Fibroblast of lung (primary cell): ENCODE data around the gene OR10P1. TPM values are rescaled to one million over a fixed set of nuclear protein-coding genes. Genes with fewer than 3 reads are reported as not detected.
"Not testable (repeated sequence)": the region's sequence is repeated elsewhere in the genome, so short reads cannot be mapped to it uniquely, and the experiment has no call there.

Source experiments
- DNase-seq, 2 donors: peaks; one replicate each; pipeline versions ENCODE4 v3.0.0 to v3.0.0-alpha.2; 2010; ENCODE audit warnings: low read depth in 2 of 2
- H2AFZ ChIP-seq: 2 replicates; pipeline ENCODE4 v1.5.1; 2012; ENCODE audit warnings: low read length, control low read depth, inconsistent platforms
- H3K27ac ChIP-seq: 2 replicates; pipeline ENCODE4 v1.5.1; 2011; ENCODE audit warnings: low read length, control low read depth; ENCODE audit not compliant: insufficient read depth
- H3K27me3 ChIP-seq: 2 replicates; pipeline ENCODE4 v1.5.1; 2011; ENCODE audit warnings: mild to moderate bottlenecking, low read length; ENCODE audit not compliant: control insufficient read depth, insufficient read depth
- H3K36me3 ChIP-seq: 2 replicates; pipeline ENCODE4 v1.5.1; 2011; ENCODE audit warnings: low read length; ENCODE audit not compliant: control insufficient read depth, insufficient read depth
- H3K4me1 ChIP-seq: 2 replicates; pipeline ENCODE4 v1.5.1; 2011; ENCODE audit warnings: low read length; ENCODE audit not compliant: control insufficient read depth, insufficient read depth; ENCODE audit errors: extremely low read depth
- H3K4me2 ChIP-seq: 2 replicates; pipeline ENCODE4 v1.5.1; 2011; ENCODE audit warnings: low read length, control low read depth; ENCODE audit not compliant: insufficient read depth; ENCODE audit errors: extremely low read depth
- H3K4me3 ChIP-seq, 4 experiments: fragments of 200-600 bp in 1 of 4; sonication (generic) in 1 of 4; replicated peaks in 1 of 4; 2 replicates each; pipeline ENCODE4 v1.5.1; 2011 to 2016; ENCODE audit warnings: low read length in 4 of 4, low read depth in 3 of 4, mild to moderate bottlenecking in 3 of 4, control low read depth in 2 of 4, inconsistent platforms in 1 of 4, mixed read lengths in 1 of 4; ENCODE audit not compliant: insufficient read depth in 1 of 4; ENCODE audit errors: control extremely low read depth in 1 of 4
- H3K79me2 ChIP-seq: 2 replicates; pipeline ENCODE4 v1.5.1; 2012; ENCODE audit warnings: mild to moderate bottlenecking, low read length, inconsistent platforms; ENCODE audit not compliant: control insufficient read depth, insufficient read depth
- H3K9ac ChIP-seq: 2 replicates; pipeline ENCODE4 v1.5.1; 2011; ENCODE audit warnings: mild to moderate bottlenecking, low read length, control low read depth; ENCODE audit not compliant: insufficient read depth
- H3K9me3 ChIP-seq: 2 replicates; pipeline ENCODE4 v1.5.1; 2012; ENCODE audit warnings: low read depth, low read length; ENCODE audit not compliant: control insufficient read depth, insufficient read depth
- H4K20me1 ChIP-seq: 2 replicates; pipeline ENCODE4 v1.5.1; 2011; ENCODE audit warnings: low read length; ENCODE audit not compliant: control insufficient read depth, insufficient read depth; ENCODE audit errors: extremely low read depth
- EZH2 ChIP-seq: IDR thresholded peaks from 2 replicates; pipeline ENCODE4 v1.5.1; 2012; ENCODE audit warnings: low read length, control low read depth, mild to moderate bottlenecking; ENCODE audit errors: missing control alignments
- polyA plus RNA-seq, 2 donors: library from polyadenylated mRNA; depleted of rRNA in 1 of 2; stranded (reverse) in 1 of 2; unstranded in 1 of 2; fragments of >200 nt; gene quantifications; 2 replicates each; pipeline ENCODE4 v1.2.1, GENCODE V29; 2011 to 2012; ENCODE audit warnings: missing spikeins in 1 of 2
- total RNA-seq: library from RNA; depleted of rRNA; stranded (reverse); fragments of >200 nt; gene quantifications from 2 replicates; pipeline ENCODE4 v1.2.1, GENCODE V29; 2014
- TF ChIP-seq, protein P1 (sequence below), 2 donors: IDR thresholded peaks in 1 of 2; conservative IDR thresholded peaks in 1 of 2; 1 replicate in 1 of 2; 2 replicates in 1 of 2; pipeline ENCODE4 v1.5.1; 2011 to 2012; ENCODE audit warnings: low read length in 2 of 2, control low read depth in 1 of 2, inconsistent platforms in 1 of 2, low read depth in 1 of 2, mild to moderate bottlenecking in 1 of 2

Gene OR10P1
- total and polyA plus RNA-seq, 2 donors (not counting 1 experiment from before 2014, with no cell fraction given) = not detected

DNA sequence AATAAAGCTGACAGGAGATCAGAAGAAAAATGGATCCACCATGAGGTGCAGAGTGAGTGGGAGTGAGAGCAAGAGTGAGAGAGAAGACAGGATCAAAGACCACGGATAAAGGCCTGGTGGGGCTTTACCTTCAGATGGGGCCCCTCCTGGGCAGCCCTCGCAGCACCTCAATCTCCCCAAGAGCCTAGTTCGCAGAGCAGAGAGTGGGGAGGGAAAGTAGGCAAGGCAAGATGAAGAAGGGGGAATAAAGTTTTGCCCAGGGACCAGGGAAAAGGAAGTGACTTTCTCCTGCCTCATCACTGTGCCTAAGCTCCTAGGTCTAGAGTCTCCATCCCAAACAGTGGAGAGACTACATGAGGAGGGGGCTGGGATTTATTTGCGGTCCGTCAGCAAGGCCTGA is 10.3 kb downstream of the OR10P1 start:
- no peaks in the 10 kb centered on the region for H3K9me3 ChIP-seq
- H3K79me2 ChIP-seq = no peaks in the 10 kb centered on the region
- no peak overlapping the region for H3K27ac ChIP-seq
- no peaks in the 10 kb centered on the region for H3K36me3 ChIP-seq
- H3K4me2 ChIP-seq = no peak overlapping the region
- H3K4me1 ChIP-seq = no peaks in the 10 kb centered on the region
- H3K9ac ChIP-seq = no peak overlapping the region
- peaks cover 7% of the 10 kb centered on the region for H3K27me3 ChIP-seq
- no peak overlapping the region for H2AFZ ChIP-seq
- H4K20me1 ChIP-seq = no peaks in the 10 kb centered on the region
- TF ChIP-seq, protein P1, sequence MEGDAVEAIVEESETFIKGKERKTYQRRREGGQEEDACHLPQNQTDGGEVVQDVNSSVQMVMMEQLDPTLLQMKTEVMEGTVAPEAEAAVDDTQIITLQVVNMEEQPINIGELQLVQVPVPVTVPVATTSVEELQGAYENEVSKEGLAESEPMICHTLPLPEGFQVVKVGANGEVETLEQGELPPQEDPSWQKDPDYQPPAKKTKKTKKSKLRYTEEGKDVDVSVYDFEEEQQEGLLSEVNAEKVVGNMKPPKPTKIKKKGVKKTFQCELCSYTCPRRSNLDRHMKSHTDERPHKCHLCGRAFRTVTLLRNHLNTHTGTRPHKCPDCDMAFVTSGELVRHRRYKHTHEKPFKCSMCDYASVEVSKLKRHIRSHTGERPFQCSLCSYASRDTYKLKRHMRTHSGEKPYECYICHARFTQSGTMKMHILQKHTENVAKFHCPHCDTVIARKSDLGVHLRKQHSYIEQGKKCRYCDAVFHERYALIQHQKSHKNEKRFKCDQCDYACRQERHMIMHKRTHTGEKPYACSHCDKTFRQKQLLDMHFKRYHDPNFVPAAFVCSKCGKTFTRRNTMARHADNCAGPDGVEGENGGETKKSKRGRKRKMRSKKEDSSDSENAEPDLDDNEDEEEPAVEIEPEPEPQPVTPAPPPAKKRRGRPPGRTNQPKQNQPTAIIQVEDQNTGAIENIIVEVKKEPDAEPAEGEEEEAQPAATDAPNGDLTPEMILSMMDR (conservative IDR thresholded peaks at IDR 0.05 in 1 of 2, IDR thresholded peaks at IDR 0.05 in 1 of 2; ENCODE audit: low read depth in 1 of 2, low read length in 2 of 2) = no peak
- TF ChIP-seq EZH2 = no peak
- H3K4me3 ChIP-seq = no peak overlapping the region
- DNase-seq = no peak

DNA sequence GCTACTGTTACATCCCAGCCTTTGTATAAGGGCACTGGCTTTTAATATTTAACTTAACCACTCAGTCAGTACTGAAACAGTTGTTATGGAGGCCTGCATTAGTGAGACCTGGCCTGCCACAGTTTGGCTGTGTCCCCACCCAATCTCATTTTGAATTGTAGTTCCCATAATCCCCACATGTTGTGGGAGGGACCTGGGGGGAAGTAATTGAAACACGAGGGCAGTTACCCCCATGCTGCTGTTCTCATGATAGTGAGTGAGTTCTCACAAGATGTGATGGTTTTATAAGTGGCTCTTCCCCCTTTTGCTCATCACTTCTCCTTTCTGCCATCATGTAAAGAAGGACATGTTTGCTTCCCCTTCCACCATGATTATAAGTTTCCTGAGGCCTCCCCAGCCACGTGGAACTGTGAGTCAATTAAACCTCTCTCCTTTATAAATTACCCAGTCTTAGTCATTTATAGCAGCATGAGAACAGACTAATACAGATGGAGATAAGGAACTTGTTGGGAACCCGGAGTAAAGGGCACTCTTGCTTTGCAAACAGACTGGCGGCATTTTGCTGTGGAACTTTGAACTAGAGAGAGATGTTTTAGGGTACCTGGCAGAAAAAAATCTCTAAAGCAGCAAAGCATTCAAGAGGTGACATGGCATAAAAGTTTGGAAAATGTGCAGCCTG is 14.1 kb downstream of the OR10P1 start:
- H3K9ac ChIP-seq, H4K20me1 ChIP-seq, DNase-seq, H3K4me3 ChIP-seq, H2AFZ ChIP-seq, H3K27ac ChIP-seq, H3K36me3 ChIP-seq, H3K27me3 ChIP-seq, H3K79me2 ChIP-seq, H3K9me3 ChIP-seq, H3K4me1 ChIP-seq, H3K4me2 ChIP-seq: not testable (repeated sequence)

DNA sequence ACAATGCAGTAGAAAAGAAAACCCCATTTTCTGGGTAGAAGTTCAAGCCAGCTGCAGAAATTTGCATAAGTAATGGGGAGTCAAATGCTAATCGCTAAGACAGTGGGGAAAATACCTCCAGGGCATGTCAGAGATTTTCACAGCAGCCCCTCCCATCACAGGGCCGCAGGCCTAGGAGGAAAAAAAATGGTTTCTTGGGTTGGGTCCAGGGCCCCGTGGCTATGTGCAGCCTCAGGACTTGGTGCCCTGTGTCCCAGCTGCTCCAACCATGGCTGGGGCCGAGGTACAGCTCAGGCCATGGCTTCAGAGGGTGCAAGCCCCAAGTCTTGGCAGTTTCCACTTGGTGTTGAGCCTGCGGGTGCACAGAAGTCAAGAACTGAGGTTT is 14.6 kb downstream of the OR10P1 start:
- no peaks in the 10 kb centered on the region for H3K79me2 ChIP-seq
- H2AFZ ChIP-seq = no peak overlapping the region
- TF ChIP-seq, protein P1 (conservative IDR thresholded peaks at IDR 0.05 in 1 of 2, IDR thresholded peaks at IDR 0.05 in 1 of 2; ENCODE audit: low read depth in 1 of 2, low read length in 2 of 2) = no peak
- no peak for TF ChIP-seq EZH2
- no peak for DNase-seq
- no peak overlapping the region for H3K9ac ChIP-seq
- H4K20me1 ChIP-seq = no peaks in the 10 kb centered on the region
- no peaks in the 10 kb centered on the region for H3K9me3 ChIP-seq
- H3K27ac ChIP-seq = no peak overlapping the region
- H3K4me1 ChIP-seq = no peaks in the 10 kb centered on the region
- no peak overlapping the region for H3K4me2 ChIP-seq
- H3K4me3 ChIP-seq = no peak overlapping the region
- no peaks in the 10 kb centered on the region for H3K27me3 ChIP-seq
- no peaks in the 10 kb centered on the region for H3K36me3 ChIP-seq
